NCI-H128 (cell line): ENCODE measurements around the gene HIPK4.
"Not testable (repeated sequence)": the region's sequence is repeated elsewhere in the genome, so short reads cannot be mapped to it uniquely, and the experiment has no call there.

Experiments used
- DNase-seq: peaks from one replicate; lab custom pipeline; 2025; ENCODE audit not compliant: unreplicated experiment; lab: John Stamatoyannopoulos, UW

HIPK4 gene, protein sequence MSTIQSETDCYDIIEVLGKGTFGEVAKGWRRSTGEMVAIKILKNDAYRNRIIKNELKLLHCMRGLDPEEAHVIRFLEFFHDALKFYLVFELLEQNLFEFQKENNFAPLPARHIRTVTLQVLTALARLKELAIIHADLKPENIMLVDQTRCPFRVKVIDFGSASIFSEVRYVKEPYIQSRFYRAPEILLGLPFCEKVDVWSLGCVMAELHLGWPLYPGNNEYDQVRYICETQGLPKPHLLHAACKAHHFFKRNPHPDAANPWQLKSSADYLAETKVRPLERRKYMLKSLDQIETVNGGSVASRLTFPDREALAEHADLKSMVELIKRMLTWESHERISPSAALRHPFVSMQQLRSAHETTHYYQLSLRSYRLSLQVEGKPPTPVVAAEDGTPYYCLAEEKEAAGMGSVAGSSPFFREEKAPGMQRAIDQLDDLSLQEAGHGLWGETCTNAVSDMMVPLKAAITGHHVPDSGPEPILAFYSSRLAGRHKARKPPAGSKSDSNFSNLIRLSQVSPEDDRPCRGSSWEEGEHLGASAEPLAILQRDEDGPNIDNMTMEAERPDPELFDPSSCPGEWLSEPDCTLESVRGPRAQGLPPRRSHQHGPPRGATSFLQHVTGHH

DNA sequence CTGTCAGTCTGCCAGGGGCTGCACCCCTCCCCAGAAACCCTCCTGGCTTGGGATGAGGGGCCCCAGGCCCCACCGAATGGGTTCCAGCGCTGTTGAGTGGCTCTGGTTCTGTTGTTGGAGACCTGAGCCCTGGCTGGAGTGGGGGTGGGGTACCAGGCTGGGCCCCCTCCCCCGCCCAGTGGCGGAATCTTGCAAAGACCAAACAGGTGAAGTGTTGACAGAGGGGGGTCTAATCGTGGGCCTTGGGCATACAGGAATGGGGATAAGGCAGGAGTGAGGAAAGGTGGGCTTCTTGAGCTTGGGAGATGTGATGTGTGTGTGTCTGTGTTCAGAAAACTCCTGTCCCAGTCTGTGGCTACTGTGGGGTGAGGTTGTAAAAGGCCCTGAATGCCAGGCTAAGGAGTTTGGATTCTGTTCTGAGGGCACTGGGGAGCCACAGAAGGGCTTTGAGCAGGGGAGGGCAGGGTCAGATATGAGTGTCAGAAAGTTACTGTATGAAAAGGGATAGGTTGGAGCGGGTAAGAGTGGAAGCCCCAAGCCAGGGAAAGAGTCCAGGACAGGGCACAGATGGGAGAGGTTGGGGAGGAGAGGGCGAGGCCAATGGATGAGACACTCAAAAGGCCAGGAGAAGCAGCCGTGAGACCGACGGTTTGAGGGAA is at the start of gene HIPK4:
TSS of gene HIPK4 (minus strand) at position 98 of the 659 bp plus-strand sequence. CDS start 279 bp downstream, outside the sequence.
- no peak for DNase-seq

DNA sequence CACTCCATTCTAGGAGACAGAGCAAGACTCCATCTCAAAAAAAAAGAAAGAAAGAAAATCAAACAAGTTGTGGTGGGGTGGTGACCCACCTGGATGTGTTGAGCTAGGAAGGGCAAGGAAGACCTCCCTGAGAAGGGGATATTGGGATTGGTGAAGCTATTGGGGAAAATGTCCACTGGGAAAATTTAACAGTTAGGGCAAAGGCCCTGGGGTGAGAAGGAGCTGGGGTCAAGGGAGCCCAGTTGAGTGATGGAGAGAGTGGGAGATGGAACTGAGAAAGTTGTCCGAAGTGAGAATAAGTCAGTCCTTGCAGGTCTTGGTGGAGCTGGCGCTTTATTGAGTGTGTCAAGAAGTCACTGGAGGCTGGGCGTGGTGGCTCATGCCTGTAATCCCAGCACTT is 48.3 kb upstream of the HIPK4 start:
- no peak for DNase-seq

DNA sequence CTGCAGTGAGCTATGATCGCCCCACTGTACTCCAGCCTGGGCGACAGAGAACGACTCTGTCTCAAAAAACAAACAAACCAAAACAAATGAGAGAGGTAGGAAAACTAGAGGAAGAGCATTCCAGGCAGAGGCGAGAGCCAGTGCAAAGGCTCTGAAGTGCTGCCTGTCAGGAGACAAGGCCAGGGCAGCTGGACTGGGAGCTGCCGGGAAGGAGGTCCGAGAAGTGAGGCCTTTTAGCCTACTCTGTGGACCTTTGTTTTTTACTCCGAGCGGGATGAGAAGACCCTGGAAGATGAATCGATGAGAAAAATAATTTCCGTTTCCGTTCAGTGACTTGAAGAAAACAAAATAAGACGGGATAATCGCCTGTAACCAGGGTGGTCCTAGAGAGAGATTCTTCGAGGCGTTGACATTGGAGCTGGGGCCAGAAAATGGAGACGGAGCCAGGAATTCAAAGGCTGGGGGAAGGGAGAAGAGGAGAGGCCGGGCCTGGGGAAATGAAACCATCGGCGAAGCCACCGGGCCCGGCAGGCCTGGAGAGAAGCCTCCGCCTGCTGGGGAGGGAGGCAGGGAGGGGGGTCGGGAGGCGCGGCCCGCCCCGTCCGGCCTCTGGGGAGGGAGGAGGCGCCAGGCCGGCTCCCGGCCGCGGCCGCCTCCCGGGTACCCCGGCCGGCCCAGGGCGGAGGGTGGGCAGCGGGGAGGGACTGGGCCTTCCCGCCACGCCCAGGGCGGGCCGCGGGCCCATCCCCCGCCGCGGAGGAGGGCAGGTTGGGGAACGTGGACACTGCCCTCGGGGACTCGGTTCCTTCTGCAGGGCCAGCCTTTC is 43.6 kb upstream of the HIPK4 start:
- DNase-seq = peak; percentile 37

DNA sequence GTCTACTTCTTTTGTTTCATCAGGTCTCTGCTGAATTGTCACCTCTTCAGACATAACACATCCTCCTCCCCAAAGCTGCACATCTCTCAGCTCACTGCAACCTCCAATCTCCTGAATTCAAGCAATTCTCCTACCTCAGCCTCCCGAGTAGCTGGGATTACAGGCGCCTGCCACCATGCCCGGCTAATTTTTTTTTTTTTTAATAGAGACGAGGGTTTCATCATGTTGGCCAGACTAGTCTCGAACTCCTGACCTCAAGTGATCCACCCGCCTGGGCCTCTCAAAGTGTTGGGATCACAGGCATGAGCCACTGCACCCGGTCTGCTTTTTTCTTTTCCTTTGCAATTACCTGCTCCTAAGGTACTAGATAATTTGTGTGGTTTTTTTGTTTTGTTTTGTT is 42.8 kb upstream of the HIPK4 start:
- DNase-seq = not testable (repeated sequence)

DNA sequence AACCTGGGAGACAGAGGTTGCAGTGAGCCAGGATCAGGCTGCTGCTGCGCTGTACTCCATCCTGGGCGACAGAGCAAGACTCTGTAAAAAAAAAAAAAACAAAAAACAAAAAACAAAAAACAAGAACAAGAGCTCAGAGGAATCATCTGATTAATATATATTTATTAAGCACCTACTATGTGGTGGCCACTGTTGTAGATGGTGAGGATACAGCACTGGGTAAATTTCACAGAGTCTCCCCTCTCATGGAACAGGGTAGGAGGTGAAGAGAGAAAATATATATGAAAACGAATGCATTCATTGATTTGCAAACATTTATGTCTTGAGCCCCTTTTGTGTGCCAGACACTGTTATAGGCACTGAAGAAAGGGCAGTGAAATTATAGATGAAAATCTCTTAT is 41.7 kb upstream of the HIPK4 start:
- DNase-seq = no peak

DNA sequence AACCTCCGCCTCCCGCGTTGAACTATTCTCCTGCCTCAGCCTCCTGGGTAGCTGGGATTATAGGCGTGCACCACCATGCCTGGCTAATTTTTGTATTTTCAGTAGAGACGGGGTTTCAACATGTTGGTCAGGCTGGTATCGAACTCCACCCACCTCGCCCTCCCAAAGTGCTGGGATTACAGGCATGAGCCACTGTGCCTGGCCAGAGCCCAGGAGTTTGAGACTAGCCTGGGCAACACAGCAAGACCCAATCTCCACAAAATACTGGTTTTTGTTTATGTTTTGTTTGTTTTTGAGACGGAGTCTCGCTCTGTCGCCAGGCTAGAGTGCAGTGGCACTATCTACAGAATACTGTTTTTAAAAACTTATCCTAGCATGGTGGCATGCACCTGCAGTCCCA is 40.3 kb upstream of the HIPK4 start:
- not testable (repeated sequence) for DNase-seq

DNA sequence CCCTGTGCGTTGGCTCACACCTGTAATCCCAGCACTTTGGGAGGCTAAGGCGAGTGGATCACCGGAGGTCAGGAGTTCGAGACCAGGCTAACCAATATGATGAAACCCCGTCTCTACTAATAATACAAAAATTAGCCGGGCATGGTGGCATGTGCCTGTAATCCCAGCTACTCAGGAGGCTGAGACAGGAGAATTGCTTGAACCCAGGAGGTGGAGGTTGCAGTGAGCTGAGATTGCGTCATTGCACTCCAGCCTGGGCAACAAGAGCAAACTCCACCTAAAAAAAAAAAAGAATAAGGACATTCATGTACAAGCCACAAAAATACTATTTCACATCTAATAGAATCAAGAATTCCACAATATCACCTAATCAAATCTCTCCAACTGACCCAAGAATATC is 38.2 kb upstream of the HIPK4 start:
- DNase-seq = not testable (repeated sequence)

DNA sequence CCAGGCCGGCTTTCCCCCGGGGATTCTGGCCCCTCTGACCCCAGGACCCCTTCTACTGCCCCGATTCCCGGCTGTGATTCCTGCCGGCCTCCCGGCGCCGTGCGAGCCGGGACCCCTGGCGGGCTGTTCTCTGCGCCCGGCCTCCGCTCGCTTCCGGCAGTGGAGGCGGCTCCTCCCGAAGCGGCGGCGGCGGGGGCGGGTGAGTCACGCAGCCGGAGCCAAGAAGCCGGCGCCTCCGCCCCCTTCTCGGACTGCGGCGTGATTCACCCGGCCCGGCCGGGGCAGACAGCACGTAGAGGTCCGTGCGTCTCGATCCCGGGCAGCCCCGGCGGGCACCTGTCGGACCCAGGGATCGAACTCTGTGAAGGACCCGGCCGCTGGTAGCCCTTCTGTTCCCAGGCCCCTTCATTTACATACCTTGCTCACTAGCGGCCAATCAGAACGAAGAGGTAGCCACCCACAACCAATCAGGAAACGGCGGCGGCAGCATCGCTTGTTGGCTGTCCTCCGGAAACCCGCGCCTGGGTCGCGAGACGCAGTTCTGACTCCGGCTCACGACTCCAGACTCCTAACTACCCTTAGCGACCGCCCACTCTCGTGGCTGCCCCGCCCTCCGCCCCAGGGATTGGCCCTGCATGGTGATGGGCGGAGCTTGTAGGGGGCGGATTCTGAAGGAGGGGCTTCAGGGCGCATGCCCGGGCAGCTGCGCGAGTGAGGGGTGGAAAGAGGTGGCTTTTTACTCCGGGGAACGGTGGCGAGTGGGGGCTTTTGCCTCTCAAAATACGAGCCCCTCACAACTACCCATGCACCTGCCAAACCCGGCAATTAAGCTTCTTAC is 35.7 kb upstream of the HIPK4 start, which contains the start of gene SERTAD1:
TSS of gene SERTAD1 (minus strand) at position 543 of the 838 bp plus-strand sequence. CDS start 2,446 bp downstream, outside the sequence.
- peak; percentile 98 for DNase-seq

DNA sequence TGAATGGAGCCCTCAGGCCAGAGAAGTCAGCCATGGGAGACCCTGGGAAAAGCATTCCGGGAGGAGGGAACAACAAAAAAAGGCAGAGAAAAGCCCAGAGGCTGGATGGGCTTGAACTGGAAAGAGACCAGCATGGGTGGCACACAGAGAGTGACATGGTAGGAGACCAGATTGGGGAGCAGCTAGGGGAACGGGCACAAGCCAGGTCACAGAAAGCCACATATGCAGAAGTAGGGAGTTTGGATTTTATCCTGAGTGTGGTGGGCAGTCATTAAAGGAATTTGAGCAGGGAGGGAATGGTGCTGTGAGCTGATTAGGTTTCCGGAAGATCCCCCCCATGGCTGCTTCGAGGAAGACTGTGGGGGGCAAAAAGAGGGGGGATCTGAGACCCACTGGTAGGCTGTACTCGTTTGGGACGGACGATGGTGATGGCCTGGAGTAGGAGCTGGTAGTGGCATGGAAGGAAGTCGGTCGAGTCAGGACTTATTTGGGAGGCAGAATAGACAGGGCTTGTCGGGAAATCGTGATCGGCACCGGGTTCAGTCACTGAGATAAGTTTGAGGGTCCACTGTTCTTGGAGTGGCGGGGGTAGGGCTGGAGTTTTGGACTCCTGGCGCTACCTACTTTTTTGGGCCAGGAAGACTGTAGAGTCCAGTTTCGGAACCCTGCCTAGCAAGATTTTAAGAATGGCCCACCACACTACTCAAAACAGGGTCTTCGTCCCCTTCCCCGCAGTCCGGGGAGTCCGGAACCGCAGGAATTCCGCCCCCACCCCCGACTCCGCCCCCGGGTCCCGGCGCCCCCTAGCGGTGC is 34.9 kb upstream of the HIPK4 start:
- DNase-seq = no peak

DNA sequence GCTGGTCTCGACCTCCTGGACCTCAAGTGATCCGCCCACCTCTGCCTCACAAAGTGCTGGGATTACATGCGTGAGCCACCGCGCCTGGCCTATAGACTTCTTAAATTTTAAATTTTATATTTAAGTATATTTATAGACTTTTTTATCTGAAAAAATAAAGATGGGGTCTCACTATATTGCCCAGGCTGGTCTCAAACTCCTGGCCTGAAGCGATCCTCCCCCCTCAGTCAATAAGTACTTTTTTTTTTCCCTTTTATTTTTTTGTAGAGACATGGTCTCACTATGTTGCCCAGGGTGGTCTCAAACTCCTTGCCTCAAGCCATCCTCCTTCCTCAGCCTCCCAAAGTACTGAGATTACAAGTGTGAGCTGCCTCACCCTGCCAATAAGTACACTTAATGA is 34.0 kb upstream of the HIPK4 start:
- no peak for DNase-seq

DNA sequence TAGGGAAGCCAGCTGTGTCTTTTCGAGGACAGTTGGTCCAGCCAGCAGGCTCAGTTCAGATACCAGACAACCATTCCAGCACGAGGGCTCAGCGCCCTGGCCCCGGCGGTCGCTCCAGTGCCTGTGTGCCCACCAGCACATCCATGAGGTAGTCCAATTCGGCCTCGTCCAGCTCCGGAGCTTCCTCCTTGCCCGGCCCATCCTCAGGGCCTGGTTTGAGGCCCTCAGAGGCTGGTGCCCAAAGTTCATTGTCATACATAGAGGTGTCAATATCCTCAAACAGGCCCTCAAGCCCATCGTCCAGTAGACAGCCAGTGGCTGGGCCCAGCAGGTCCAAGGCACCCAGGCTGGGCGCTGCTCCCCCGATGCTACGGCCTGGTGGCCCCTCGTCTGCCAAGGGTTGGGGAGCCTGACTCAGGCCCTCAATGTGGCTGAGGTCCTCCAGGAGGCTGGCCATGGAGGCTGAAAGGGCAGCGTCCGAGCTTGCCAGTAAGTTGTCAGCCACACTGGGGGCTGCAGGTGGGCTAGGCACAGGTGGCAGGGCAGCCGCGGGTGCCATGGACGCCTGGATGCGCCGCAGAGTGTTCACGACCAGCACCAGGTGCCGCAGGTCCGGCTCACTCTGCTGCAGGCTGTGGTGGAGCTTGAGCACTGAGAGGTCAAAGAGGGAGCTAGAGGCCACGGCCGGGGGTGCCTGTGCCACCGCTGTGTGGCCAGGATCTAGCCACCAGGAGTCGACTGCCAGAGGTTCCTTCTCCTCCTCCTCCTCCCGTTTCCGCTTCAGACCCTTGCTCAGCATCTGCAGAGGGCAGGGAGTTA is 33.0 kb upstream of the HIPK4 start:
- DNase-seq = no peak

DNA sequence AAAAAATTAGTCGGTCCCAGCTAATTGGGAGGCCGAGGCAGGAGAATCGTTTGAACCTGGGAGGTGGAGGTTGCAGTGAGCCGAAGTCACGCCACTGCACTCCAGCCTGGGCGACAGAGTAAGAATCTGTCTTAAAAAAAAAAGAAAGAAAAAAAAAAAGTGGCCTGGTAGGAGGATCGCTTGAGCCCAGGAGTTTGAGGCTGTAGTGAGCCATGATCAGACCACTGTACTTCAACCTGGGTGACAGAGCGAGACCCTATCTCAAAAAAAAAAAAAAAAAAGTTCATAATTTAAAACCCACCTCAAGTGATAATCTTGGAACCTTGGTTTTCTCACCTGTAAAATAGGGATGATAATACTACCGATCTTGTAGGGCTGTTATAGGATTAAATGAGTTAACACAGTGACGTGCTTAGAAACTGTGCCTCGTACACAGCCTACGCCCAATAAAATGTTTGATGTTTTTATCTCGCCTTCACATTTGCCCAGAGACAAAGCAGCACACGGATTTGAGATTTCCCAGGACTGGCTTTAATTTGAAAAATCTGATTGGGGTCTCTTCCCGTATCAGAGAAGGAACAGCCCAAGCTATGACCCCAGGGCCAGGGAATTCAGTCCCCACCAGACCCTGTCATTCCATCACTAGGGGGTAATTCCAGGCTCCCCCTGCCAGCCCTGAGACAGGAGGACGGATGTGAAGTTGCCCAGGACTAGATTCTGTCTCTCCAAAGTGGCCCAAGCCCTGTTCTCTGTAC is 32.2 kb upstream of the HIPK4 start:
- no peak for DNase-seq

DNA sequence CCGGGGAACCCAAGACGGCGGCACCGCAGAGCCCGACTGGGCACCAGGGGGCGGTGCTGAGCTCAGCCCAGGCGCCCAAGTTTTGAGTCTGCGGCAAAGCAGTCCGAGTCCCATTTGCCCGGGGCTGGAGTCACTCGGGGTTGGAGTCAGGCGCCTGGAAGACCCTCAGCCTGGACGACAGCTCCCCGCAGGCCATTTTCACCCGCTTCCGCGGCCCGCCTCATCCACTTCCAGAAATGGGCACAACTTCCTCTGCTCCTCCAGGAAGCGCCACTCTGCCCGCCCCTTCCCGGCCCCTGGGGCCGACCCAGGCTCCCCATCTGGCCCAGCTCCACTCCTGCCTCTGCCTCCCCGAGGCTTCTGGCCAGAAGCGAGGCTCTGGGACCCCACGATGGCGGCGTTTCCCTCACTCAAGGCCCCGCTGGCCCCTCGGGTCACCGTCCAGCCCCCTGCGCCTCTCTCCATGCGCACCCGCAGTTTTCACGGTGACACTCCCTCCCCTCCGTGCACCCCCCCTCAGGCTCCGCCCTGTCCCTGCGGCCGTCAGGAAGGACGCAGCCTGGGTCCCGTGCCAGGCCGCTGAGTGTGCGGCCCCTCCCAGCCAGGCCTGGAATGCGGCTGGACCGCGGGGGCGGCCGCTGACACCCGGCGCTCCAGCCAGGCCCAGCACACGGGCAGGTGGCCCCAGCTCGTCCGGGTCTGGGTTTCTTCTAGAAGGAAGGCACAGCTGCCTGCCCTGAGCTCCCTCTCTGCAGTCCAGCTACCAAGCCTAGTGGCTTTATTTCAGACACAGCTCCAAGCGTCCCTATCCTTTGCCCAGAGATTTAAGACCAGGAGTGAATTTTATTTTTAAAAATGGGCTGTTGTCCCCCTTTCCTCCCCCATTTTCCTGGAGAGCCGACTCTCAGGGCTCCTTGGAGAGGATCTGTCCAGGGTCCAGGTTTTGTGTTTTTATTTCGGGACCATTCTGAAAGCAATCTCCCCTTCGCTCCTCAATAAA is 31.1 kb upstream of the HIPK4 start:
- peak; percentile 48 for DNase-seq

DNA sequence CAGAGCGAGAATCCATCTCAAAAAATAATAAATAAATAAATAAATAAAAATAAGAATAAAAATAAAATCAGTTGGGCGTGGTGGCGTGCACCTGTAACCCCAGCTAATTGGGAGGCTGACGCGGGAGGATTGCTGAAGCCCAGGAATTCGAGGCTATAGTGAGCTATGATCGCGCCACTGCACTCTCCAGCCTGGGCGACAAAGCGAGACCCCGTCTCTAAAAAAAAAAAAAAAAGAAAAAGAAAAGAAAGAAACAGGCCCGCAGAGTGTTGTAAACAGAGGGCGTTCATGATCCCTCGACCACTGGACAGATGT is 30.4 kb upstream of the HIPK4 start:
- no peak for DNase-seq

DNA sequence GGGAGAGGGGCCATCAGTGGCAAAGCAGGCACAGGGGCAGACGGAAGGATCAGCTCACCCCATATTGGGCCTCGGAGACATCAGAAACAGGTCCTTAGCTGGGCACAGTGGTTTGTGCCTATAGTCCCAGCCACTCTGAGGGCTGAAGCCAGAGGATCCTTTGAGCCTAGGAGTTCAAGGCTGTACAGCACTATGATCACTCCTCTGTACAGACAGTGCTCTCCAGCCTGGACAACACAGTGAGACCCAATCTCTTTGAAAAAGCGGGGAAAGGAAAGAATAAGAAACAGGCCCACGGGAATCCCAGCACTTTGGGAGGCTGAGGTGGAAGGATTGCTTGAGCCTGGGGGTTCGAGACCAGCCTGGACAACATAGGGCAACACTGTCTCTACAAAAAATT is 29.8 kb upstream of the HIPK4 start:
- no peak for DNase-seq

DNA sequence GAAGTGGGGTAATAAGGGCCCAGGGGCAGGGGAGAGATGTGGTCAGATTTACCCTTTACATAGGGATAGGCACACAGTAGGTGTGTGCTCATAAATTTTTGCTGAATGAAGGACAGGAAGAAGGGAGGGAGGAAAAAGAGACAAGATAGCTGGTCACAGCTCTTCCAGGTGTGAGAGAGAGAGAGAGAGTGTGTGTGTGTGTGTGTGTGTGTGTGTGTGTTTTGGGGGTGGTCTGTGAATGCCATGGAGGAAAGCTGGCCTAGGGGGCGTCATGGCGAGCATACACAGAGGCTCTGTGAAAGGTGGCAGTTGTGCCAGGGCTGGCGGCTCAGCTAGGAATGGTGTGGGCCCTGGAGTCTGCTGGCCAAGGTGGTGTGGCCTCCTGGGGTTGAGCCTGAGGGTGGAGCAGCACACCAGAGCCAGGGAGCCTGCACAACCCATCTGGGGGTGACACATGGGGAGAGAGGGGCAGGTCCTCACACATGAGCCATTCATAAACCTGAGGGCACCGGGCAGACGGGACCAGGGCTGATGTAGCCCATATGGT is 29.2 kb upstream of the HIPK4 start:
- no peak for DNase-seq
